T-helper 2 cell treated with Interferon-gamma antibody and Interleukin-4, amounts not matched to agents 100 ng/mL and 5 ng/mL, for 36 hours (primary cell): ENCODE data around the gene PLXDC2. TPM values are rescaled to one million over a fixed set of nuclear protein-coding genes. Genes with fewer than 3 reads are reported as not detected.
"Not testable (repeated sequence)": the region's sequence is repeated elsewhere in the genome, so short reads cannot be mapped to it uniquely, and the experiment has no call there.

Experiments used
- intact Hi-C: fragments of 100-400 bp; cut with micrococcal nuclease; formaldehyde crosslinking; loops from one replicate; pipeline ENCODE4 v1.15.1; 2023
- total RNA-seq: library from RNA; stranded (reverse); gene quantifications from 2 replicates; pipeline ENCODE4 v1.2.3, GENCODE V29; 2022

The PLXDC2 gene
- total RNA-seq, 1 donor from 2014 or later, result not detected

DNA sequence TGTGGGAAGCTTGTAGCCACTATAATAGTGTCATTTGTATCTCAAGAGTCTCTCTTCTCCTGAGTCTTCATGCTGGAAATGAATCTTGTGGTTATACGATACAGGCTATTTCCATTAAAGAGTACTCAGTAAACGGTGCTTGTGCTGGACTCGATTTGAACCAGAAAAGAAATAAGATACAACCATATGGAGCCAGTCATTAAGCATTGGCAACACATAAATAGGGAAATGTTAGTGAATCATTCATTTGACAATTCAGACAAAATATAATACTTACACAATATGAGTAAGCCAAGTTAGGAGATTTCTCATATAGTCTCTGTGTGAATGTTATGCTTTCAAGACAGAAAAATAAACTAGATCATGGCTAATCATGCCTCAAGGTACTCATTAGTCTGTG is 356.8 kb downstream of the PLXDC2 start:
- intact Hi-C loops, result no loop called here

DNA sequence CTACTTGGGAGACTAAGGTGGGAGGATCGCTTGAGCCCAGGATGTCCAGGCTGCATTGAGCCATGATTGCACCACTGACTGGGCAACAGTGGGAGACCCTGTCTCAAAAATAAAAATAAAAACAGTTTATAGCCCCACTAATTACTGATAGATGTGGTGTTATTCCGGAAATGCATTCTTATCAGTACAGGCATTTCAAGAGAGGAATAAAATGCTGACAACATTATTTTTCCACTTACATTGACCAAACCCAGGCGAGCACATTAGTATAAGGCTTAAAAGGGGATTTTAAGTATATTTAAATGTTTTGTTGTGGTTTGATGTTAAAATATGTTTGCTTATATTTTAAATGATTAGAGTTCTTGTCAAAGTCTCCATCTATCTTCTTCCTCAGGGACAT is 359.5 kb downstream of the PLXDC2 start:
- intact Hi-C loops, result no loop called here

DNA sequence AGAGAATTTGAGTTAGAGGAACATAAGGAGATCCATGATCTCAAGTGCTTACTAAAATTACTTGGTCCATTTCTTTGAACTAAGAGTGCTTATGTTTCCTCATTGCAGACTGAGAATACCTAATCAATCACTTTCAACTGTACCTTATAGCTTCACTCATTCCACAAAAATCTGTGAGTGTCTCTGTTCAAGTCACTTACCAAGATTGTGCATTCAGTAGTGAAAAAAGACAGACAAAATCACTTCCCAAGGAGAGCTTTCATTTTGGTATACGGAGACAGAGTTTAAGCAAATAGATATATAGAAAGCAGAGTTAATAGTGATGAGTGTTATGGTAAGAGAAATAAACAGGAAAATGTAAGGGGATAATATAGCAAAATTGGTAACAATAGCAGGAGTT is 364.5 kb downstream of the PLXDC2 start:
- intact Hi-C loops, result no loop called here

DNA sequence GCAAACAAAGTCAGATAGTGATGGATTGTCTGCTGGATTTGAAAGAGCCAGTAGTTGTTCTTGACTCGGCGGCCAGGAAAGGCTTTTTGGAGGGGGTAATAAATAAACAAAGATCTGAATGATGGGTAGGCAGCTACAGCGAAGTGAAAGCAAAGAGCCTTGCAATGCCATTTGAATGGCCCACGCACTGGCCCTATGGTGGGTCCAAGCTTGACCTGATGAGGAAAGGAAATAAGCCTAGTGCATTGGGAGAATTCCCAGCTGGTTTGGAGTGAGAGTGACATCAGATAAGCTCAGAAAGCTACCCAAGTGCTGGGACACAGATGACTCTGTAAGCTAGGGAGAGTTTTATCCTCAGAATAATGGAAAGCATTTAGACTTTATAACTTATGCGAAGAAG is 365.2 kb downstream of the PLXDC2 start:
- intact Hi-C loops, result no loop called here

DNA sequence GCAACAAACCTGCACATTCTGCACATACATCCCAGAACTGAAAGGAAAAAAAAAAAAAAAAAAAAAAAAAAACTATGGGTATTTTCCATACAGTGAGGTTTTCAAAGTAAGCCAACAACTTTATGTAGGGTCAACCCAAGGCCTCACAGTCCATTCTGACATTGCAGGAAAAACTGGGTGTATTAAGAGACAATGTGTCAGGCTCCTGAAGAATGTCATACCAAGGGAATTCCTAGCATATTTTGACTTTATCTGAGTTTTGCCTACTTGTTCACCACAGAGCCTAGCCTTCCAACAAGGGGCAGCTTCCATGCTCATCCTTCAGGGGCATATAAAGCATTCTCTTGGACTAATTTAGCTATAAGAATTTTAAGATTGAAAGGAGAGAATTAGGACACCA is 368.9 kb downstream of the PLXDC2 start:
- intact Hi-C loops, result no loop called here

DNA sequence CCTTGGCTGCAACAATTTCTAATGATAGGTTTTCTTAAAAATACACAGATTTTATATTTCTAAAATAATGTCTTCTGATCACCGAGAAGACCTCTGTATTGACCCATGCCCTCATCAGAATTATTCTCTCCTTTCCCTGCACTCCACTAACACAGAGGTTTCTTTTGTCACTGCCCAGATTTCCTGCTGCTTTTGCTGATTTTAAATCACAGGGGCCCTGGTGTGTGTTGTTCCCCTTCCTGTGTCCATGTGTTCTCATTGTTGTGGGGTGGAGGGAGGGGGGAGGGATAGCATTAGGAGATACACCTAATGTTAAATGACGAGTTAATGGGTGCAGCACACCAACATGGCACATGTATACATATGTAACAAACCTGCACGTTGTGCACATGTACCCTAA is 375.2 kb downstream of the PLXDC2 start:
- intact Hi-C loops, result not testable (repeated sequence)

DNA sequence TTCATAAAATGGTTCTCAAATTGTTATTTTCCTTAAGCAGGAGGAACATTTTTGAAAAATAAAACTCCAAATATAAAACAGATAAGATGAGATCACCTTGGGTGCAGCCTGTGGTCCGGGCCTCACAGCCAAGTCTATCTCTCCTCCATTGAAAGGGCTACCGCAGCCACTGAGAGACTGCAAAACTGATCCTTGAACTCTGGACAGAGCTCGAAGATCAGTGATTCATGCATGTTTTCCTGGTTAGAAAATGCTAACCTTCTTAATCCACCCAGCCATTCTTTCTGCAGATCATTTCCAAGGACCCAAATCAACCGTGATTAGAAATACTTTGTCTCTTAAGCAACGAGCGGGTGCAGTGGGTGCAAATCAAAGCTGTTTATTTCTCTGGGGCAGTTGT is 378.8 kb downstream of the PLXDC2 start:
- intact Hi-C loops, result no loop called here

DNA sequence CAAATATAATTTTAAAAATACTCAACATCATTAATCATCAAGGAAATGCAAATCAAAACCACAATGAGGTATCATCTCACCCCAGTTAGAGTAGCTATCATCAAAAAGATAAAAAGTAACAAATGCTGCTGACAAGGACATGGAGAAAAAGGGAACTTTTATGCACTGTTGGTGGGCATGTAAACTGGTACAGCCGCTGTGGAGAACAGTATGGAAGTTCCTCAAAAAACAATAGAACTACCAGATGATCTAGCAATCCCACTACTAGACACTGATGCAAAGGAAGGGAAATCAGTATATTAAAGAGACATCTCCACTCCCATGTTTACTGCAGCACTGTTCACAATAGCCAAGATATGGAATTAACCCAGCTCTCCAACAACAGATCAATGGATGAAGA is 384.5 kb downstream of the PLXDC2 start:
- intact Hi-C loops, result no loop called here

DNA sequence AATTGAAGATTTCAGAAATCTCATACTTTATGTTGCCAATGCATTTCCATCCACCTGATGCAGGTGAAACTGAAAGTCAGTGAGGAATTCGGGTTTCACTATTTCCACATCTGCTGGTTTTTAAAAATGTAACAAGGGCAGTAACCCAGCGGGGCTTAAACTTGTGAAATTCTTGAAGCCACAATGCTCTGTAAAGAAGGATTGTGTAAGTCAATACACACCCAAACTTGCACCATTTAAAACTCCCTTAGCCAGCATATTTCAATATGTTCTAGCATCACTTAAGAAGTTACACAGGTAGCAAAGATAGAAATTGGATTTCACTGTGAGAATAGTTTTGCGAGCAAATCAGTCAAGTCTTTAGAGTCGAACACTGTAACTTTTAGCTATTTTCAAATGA is 386.1 kb downstream of the PLXDC2 start:
- intact Hi-C loops, result no loop called here

DNA sequence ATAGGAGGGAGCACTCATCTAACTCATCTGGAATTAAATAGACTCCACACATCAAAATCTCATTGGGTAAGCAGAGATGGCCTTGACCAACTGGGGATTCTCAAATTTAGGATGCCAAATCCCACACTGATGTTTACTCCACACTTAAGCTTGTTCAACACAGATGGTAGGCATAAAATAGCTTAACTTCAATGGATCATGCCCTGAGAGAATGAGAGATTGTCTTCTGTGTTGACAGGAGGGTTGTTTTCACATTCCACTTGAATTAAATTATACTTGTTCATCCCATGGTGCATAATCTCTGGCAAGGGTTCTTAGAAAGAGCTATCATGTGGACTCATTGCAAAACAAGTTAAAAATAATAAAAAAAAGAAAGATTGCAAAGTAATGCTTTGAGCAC is 391.4 kb downstream of the PLXDC2 start:
- intact Hi-C loops, result no loop called here

DNA sequence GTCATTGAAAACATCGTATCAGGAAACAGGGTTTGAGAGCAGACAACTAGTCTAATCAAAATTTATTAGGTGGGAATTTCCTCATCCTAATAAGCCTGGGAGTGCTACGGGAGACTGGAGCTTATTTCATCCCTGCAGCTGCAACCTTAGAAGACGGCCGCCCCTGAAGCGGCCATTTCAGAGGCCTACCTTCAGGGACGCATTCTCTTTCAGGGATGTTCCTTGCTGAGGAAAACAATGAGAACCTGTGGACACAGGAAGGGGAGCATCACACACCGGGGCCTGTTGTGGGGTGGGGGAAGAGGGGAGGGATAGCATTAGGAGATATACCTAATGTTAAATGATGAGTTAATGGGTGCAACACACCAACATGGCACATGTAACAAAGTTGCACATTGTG is 392.9 kb downstream of the PLXDC2 start:
- intact Hi-C loops, result not testable (repeated sequence)

DNA sequence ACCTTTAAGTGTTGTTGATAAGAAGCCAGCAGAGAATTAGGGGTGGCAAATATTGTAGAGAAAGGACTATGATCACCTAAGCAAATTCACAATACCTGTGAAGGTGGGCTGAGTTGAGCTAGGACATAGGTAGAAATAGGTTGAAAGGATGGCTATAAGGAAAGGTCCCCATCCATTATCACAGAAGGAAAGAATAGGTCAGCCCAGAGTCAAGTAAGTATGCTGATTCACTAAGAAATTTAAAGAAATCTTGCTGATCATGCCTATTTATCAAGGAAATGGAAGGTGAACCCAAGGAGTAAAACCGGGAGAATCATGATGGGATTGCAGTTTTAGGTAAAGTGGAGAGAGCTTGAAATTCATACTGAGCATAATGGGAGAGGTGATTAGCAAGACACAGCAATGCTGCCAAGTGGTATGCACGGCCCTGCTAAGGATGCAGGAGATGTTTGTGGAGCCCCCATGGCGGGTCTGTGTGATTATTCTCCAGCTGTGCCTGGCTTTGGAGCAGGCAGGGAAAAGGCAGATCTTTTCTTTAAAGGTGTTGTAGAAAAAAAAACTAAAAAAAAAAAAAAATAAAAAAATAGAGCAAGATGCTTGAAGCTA is 399.4 kb downstream of the PLXDC2 start:
- intact Hi-C loops, result loop anchor here (10.0 kb wide), 1 partner anchor 71 kb away; no protein-coding TSS in a partner anchor

DNA sequence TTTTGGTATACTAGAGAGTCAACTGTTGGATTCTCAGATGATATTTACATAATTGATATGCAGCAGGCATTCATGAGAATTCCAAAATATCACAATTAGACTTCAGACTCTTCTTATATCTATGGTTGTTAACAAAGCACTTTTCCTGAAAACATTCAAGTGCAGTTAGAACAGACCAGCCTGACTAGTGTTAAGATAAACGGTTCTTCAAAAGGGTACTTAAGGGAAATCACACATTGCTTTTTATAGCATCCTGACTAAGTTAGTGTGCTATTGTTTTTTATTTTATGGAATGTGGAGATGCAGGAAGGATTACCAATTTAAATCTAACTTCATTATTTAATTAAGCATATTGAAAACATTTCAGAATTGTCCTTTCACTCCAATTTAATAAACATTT is 405.1 kb downstream of the PLXDC2 start:
- intact Hi-C loops, result no loop called here

DNA sequence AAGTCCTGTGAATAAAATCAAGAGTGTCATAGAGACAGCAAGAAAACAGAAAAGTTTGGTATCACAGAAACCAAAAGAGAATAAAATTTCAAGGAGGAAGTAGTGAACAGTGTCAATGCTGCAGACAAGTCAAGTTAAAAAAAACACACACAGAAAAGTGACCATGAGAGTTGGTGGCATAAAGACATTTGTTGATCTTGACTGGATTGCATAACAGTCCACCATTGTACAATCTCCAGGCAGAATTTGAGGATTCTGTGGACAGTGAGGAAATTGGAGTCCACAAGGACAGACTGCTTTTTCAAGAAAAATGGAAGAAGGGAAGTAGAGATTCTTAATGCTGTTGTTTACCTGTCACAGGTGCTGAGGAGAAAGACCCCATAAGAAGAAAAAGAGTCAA is 412.5 kb downstream of the PLXDC2 start:
- intact Hi-C loops, result no loop called here

DNA sequence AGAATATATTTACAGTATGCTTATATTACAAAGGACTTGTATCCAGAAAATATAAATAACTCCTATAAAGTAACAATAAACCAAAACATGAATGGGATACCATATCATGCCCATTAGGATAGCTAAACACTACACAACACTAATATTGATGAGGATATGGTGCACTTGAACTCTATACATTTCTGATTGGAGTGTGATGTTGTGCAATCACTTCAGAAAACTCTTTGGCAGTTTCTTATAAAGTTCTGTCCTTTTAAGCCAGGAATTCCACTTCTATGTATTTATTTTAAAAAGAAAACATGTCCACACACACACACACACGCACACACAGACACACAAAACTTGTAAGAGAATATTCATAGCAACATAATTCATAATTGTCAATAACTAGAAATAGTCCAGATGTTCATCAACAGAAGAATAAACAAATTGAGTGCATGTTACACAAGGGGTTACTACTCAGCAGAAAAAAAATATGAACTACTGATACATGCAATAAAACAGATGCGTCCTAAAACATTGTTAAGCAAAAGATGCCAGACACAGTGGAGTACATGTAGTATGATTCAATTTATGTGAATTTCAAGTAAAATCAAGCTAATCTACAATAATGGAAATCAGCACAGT is 416.0 kb downstream of the PLXDC2 start:
- intact Hi-C loops, result no loop called here

DNA sequence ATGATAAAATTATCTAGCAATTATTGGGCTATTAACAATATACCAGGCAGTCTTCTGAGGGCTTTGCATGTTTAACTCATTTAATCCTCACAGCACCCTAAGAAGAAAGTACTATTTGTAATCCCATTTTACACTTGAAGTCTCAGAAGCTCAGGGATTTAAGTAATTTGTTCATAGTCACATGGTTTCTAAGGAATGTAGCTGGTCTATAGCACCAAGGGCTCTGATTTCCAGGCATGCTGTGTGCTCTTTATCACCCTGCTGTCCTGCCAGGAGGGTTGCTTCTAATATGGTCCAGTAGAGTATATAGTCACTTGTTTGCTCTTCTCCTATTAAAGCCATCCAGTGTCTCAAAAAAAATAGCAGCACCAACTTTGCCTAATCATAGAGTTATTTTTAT is 417.2 kb downstream of the PLXDC2 start:
- intact Hi-C loops, result no loop called here

DNA sequence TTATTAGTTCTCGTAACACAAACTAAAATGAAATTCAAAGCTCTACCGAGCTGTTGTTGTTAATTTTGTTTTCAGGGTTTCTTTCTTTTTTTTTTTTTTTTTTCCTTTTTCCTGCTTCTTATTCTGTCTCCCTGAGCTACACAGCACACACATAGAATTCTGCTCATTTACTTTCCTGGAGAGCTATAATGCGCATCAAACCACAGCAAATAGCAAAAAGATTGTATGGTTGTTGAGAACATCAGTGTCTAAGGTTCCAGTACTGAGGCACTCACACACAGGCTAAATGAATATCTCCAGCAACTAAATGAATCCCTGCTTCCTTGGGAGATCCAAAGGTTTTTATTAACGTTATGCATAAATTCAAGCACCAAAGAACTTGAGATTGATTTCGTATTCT is 418.3 kb downstream of the PLXDC2 start:
- intact Hi-C loops, result no loop called here

DNA sequence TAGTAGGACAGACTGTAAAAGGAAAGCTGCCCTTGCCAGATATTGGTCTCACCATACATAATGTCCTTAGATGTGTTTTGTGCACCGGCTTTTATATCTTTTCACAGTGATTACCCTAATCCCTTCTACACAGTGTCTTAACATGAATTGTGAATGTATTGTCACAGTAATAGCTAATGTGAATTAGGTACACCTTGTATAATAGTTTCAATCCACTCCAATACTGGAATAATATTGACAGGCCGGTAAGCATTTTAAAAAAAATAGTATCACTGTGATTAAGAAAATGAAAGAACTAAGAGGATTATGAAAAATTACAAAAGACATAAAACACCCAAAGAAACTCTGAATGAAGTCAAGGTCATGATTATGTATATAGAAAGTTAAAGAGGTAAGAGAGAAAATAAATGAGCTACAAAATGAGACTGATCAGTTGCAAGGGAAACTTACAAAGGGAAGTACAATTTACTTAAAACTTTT is 420.9 kb downstream of the PLXDC2 start:
- intact Hi-C loops, result no loop called here

DNA sequence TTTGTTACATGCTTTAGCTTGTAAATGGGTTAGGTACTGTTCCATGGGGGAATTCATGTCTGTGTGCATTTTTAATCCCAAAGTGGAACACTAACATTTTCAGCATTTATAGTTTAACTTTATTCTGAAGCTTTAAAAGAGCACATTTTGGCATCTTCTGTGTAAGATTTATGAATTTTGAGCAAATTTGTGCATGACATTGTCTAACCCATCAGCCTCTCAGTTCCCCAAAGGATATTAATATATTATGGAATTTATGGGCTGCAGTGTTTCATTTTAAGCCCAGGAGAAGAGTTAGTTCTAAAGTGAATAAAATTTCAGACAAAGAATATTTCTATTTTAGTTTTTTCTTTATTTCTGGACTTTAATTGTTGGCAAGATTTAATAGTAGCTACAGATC is 421.4 kb downstream of the PLXDC2 start:
- intact Hi-C loops, result no loop called here

DNA sequence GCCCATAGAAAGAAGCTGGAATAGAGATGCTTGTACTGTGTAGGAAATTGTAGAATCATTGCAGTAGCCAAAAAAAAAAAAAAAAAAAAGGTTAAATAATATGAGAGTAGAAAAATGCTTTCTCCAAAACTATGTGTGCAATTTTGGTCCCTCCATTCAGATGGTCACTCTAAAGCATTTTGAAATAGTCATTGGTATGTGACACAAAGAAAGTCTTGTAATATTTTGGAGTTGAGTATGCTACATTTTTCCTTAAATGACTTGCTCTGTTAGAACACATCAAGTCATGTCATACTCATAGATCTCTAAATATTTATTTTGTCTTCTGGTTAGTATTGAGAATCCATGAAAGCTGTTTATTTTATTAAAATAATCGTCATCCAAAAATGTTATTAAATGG is 424.4 kb downstream of the PLXDC2 start:
- intact Hi-C loops, result no loop called here

DNA sequence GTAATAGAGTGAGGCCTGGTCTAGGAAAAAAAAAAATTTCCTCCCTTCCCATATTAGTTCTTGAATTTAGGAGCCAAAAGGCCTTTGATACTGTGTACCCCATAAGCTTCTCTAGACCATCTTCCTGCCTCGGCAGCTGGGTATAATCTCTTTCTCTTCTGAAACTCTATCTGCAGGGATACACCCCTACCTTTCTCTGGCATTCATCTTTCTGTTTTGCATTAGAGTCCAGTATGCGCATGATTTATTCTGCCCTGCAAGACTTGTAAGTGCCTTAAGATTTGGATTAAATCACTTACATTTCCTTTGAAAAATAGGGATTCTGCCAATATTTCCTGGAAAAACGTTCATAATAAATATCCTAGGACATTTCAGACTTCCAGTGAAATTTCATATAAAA is 431.2 kb downstream of the PLXDC2 start:
- intact Hi-C loops, result no loop called here

DNA sequence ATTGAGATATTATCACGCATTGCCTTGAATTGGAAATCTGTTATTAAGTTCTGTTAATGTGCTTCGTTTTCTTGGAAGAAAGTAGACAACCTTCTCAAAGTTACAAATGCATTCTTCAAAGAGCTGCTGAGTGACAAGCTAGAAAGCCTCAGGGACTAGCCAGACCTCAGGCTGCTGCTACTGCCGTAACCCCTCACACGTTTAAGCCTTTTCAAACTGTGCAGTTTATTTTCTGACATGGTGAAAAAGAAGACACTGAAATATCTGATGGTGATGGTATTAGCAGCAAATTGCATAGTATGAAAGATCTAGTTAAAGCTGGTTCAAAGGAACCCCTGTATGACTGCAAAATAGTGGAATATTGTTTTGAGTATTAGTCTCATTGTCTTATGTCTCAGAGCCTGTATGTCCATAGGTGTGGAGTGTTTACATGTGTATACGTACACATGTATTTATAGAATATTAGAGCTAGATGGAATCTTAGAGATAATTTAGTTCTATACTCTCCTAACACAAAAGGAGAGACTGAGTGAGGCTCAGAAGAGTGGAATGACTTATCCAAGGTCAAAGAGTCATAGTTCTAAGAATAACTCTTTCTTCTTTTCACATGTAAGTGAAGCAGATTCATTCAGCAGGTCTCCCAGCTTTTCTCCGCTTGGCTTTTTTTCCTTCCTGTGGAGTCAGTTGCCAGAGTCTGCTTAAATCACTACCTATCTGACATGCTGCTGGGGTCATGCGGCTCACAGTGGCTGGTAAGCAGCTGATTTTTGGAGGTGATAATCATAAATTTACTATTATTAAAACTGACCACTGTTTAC is 431.9 kb downstream of the PLXDC2 start:
- intact Hi-C loops, result no loop called here

DNA sequence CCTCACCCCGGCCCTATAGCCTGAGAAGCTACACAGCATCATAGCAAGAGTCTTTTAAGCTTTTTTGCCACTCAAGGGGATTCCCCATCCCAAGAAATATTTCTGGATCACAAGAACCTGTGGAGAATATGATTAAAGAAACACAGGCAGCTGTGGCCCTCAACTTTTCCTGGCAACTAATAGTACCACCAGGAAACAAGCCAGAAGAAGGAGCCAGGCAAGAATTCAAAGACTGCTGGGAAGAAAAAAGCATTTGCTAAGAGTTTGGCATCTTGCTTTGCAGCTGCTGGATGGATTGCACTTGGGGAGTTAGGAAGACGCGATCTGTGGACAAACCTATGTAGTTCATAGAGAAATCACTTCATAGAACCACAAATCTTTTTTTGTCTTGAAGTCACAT is 437.8 kb downstream of the PLXDC2 start:
- intact Hi-C loops, result no loop called here
